Trophoblast cell (in vitro differentiated cells and primary cell): ENCODE data around the gene AACS.

ENCODE experiments used
- DNase-seq, 2 donors: peaks; one replicate each; pipeline ENCODE4 v3.0.0-alpha.2; 2016
- H2AFZ ChIP-seq: 2 replicates; pipeline ENCODE4 v1.6.1; 2013; ENCODE audit warnings: low read length, moderate library complexity, mild to moderate bottlenecking; ENCODE audit not compliant: insufficient read depth, poor library complexity
- H2AK5ac ChIP-seq: 2 replicates; pipeline ENCODE4 v1.6.1; 2013; ENCODE audit warnings: mild to moderate bottlenecking, low read length
- H2BK120ac ChIP-seq: 2 replicates; pipeline ENCODE4 v1.6.1; 2013; ENCODE audit warnings: low read length, mild to moderate bottlenecking, moderate library complexity; ENCODE audit not compliant: insufficient read depth, poor library complexity
- H2BK12ac ChIP-seq: 2 replicates; pipeline ENCODE4 v1.6.1; 2013; ENCODE audit warnings: mild to moderate bottlenecking, low read length, moderate library complexity
- H2BK5ac ChIP-seq: 2 replicates; pipeline ENCODE4 v1.6.1; 2013; ENCODE audit warnings: low read length, low read depth, moderate library complexity, mild to moderate bottlenecking; ENCODE audit not compliant: poor library complexity
- H3K14ac ChIP-seq: 2 replicates; pipeline ENCODE4 v1.6.1; 2013; ENCODE audit warnings: mild to moderate bottlenecking, low read length
- H3K18ac ChIP-seq: 2 replicates; pipeline ENCODE4 v1.6.1; 2013; ENCODE audit warnings: mild to moderate bottlenecking, low read length
- H3K23ac ChIP-seq: 2 replicates; pipeline ENCODE4 v1.6.1; 2013; ENCODE audit warnings: low read length
- H3K27ac ChIP-seq: 2 replicates; pipeline ENCODE4 v1.5.1; 2013; ENCODE audit warnings: low read depth, mild to moderate bottlenecking, inconsistent platforms, low read length, moderate library complexity
- H3K27me3 ChIP-seq: 2 replicates; pipeline ENCODE4 v1.6.1; 2013; ENCODE audit warnings: inconsistent platforms, mild to moderate bottlenecking, low read length, moderate library complexity; ENCODE audit not compliant: insufficient read depth
- H3K36me3 ChIP-seq, 2 experiments: 1 replicate in 1 of 2; 2 replicates in 1 of 2; pipeline ENCODE4 v1.6.1; 2013; ENCODE audit warnings: low read length in 2 of 2, mild to moderate bottlenecking in 2 of 2, moderate library complexity in 1 of 2; ENCODE audit not compliant: insufficient read depth in 2 of 2, control insufficient read depth in 1 of 2
- H3K4ac ChIP-seq: 2 replicates; pipeline ENCODE4 v1.6.1; 2013; ENCODE audit warnings: low read depth, mild to moderate bottlenecking, low read length, moderate library complexity
- H3K4me1 ChIP-seq, 2 experiments: 1 replicate in 1 of 2; 2 replicates in 1 of 2; pipeline ENCODE4 v1.6.1; 2013; ENCODE audit warnings: low read length in 2 of 2, mild to moderate bottlenecking in 2 of 2, moderate library complexity in 1 of 2; ENCODE audit not compliant: insufficient read depth in 2 of 2, control insufficient read depth in 1 of 2
- H3K4me2 ChIP-seq: 2 replicates; pipeline ENCODE4 v1.6.1; 2013; ENCODE audit warnings: inconsistent platforms, mild to moderate bottlenecking, low read length, moderate library complexity
- H3K4me3 ChIP-seq: 2 replicates; pipeline ENCODE4 v1.5.1; 2013; ENCODE audit warnings: mild to moderate bottlenecking, low read depth, low read length, inconsistent platforms
- H3K79me1 ChIP-seq: one replicate; pipeline ENCODE4 v1.6.1; 2013; ENCODE audit warnings: low read length
- H3K79me2 ChIP-seq: 2 replicates; pipeline ENCODE4 v1.6.1; 2013; ENCODE audit warnings: low read length, mild to moderate bottlenecking; ENCODE audit not compliant: control insufficient read depth, insufficient read depth, poor library complexity
- H3K9ac ChIP-seq: 2 replicates; pipeline ENCODE4 v1.6.1; 2013; ENCODE audit warnings: mild to moderate bottlenecking, low read length
- H3K9me3 ChIP-seq: 2 replicates; pipeline ENCODE4 v1.6.1; 2013; ENCODE audit warnings: low read depth, mild to moderate bottlenecking, control low read depth, inconsistent platforms, low read length; ENCODE audit not compliant: insufficient read depth
- H4K12ac ChIP-seq: 2 replicates; pipeline ENCODE4 v1.6.1; 2013; ENCODE audit warnings: low read depth, mild to moderate bottlenecking, low read length, moderate library complexity
- H4K8ac ChIP-seq: 2 replicates; pipeline ENCODE4 v1.6.1; 2013; ENCODE audit warnings: low read depth, mild to moderate bottlenecking, low read length, moderate library complexity
- H4K91ac ChIP-seq: one replicate; pipeline ENCODE4 v1.6.1; 2013; ENCODE audit warnings: low read depth, mild to moderate bottlenecking, low read length, moderate library complexity
- WGBS: extraction: QIAGEN DNeasy Blood & Tissue Kit; methylation state at CpG from one replicate; pipeline ENCODE4 v1.1.7; 2013; ENCODE audit warnings: missing lambda C conversion rate; ENCODE audit not compliant: insufficient read length, insufficient coverage; ENCODE audit errors: extremely low coverage; 5-methylcytosine and 5-hydroxymethylcytosine counted together

AACS gene

GRCh38 chr12:125050446-125050845 is 14.8 kb upstream of the AACS start:
- Histone ChIP-seq H3K36me3 (no peaks in the 10 kb centered on the region), H3K27me3 (no peaks in the 10 kb centered on the region), H3K79me1 (no peaks in the 10 kb centered on the region), H2BK5ac (no peak overlapping the region), H2BK120ac (no peak overlapping the region), H3K4ac (no peak overlapping the region), H2BK12ac (no peak overlapping the region), H2AFZ (no peak overlapping the region), H4K91ac (no peak overlapping the region), H3K4me1 (no peaks in the 10 kb centered on the region), H3K4me2 (no peak overlapping the region), H3K9ac (no peak overlapping the region), H3K23ac (no peak overlapping the region), H3K27ac (no peak overlapping the region), H3K9me3 (peaks cover 2% of the 10 kb centered on the region), H3K79me2 (peaks cover 1% of the 10 kb centered on the region), H3K14ac (no peak overlapping the region), H2AK5ac (no peak overlapping the region), H3K18ac (no peak overlapping the region), H3K4me3 (no peak overlapping the region), H4K8ac (no peak overlapping the region), H4K12ac (peak overlapping the region; percentile 57)
- WGBS: no CpG with 5 or more reads among the region's 10 CpGs
- DNase-seq: no peak

- H4K8ac ChIP-seq: no peak overlapping the region
- no CpG with 5 or more reads among the region's 3 CpGs for WGBS
These were observed 14.4 kb upstream of the AACS start for GRCh38 chr12:125050868-125051267.

GRCh38 chr12:125053821-125054220 is 11.4 kb upstream of the AACS start:
- Histone ChIP-seq H3K18ac (no peak overlapping the region), H3K27me3 (no peaks in the 10 kb centered on the region), H2BK5ac (no peak overlapping the region), H3K36me3 (no peaks in the 10 kb centered on the region), H2BK12ac (no peak overlapping the region), H4K91ac (no peak overlapping the region), H3K9ac (no peak overlapping the region), H3K4me3 (no peak overlapping the region), H2AFZ (no peak overlapping the region), H3K4me2 (no peak overlapping the region), H3K79me1 (no peaks in the 10 kb centered on the region), H3K79me2 (peaks cover 1% of the 10 kb centered on the region), H3K4ac (no peak overlapping the region), H3K23ac (no peak overlapping the region), H3K14ac (no peak overlapping the region), H3K4me1 (no peaks in the 10 kb centered on the region), H4K12ac (no peak overlapping the region), H4K8ac (no peak overlapping the region), H3K9me3 (peaks cover 2% of the 10 kb centered on the region), H3K27ac (no peak overlapping the region), H2AK5ac (no peak overlapping the region), H2BK120ac (no peak overlapping the region)
- DNase-seq: no peak
- WGBS: no CpG with 5 or more reads among the region's 8 CpGs

More at GRCh38 chr12:125050868-125051267, 14.4 kb upstream of the AACS start:
- Histone ChIP-seq H2BK12ac (no peak overlapping the region), H3K18ac (no peak overlapping the region), H3K23ac (no peak overlapping the region), H3K9ac (no peak overlapping the region), H3K79me1 (no peaks in the 10 kb centered on the region), H3K4me3 (no peak overlapping the region), H2AK5ac (no peak overlapping the region), H3K4me1 (no peaks in the 10 kb centered on the region), H2BK120ac (no peak overlapping the region), H4K91ac (no peak overlapping the region), H3K4ac (no peak overlapping the region), H2AFZ (no peak overlapping the region), H4K12ac (no peak overlapping the region), H3K79me2 (peaks cover 1% of the 10 kb centered on the region), H3K4me2 (no peak overlapping the region), H3K14ac (no peak overlapping the region), H2BK5ac (no peak overlapping the region), H3K27ac (no peak overlapping the region), H3K9me3 (peaks cover 2% of the 10 kb centered on the region), H3K36me3 (no peaks in the 10 kb centered on the region), H3K27me3 (no peaks in the 10 kb centered on the region)
- DNase-seq: no peak

- H3K23ac ChIP-seq: no peak overlapping the region
- no peaks in the 10 kb centered on the region for H3K79me1 ChIP-seq
- H3K4me3 ChIP-seq: no peak overlapping the region
- peak; percentile 61 to 71 for DNase-seq
- H3K27me3 ChIP-seq: no peaks in the 10 kb centered on the region
- H3K4me1 ChIP-seq: no peaks in the 10 kb centered on the region
- H3K27ac ChIP-seq: no peak overlapping the region
- no peak overlapping the region for H2BK5ac ChIP-seq
- no peak overlapping the region for H4K91ac ChIP-seq
- H2BK120ac ChIP-seq: no peak overlapping the region
- WGBS: no CpG with 5 or more reads among the region's 9 CpGs
- no peak overlapping the region for H3K4me2 ChIP-seq
- H2AFZ ChIP-seq: no peak overlapping the region
- H3K9me3 ChIP-seq: peaks cover 2% of the 10 kb centered on the region
- H3K36me3 ChIP-seq: no peaks in the 10 kb centered on the region
- H2BK12ac ChIP-seq: no peak overlapping the region
- no peak overlapping the region for H3K9ac ChIP-seq
- no peak overlapping the region for H3K18ac ChIP-seq
- no peaks in the 10 kb centered on the region for H3K79me2 ChIP-seq
- H2AK5ac ChIP-seq: no peak overlapping the region
- no peak overlapping the region for H4K8ac ChIP-seq
- H4K12ac ChIP-seq: no peak overlapping the region
- H3K14ac ChIP-seq: no peak overlapping the region
- no peak overlapping the region for H3K4ac ChIP-seq
These were observed 9.6 kb upstream of the AACS start for GRCh38 chr12:125055591-125055990.
